Measurements from ENCODE around the gene RNASEL.
"Not testable (repeated sequence)": the region's sequence is repeated elsewhere in the genome, so short reads cannot be mapped to it uniquely, and the experiment has no call there.

RNASEL gene

GRCh38 chr1:182634306-182635072 is 45.4 kb upstream of the RNASEL start:
- H2AFZ ChIP-seq (ENCODE audit: low read length), result no peak overlapping the region
- H3F3A ChIP-seq (ENCODE audit: insufficient read depth, low read length), result no peaks in the 10 kb centered on the region
- peak overlapping the region; percentile 74 for H3K4me2 ChIP-seq (ENCODE audit: low read length)
- no peaks in the 10 kb centered on the region for H3K9me3 ChIP-seq (ENCODE audit: low read length)
- H4K20me1 ChIP-seq (ENCODE audit: insufficient read depth, low read length), result no peaks in the 10 kb centered on the region
- H3K79me2 ChIP-seq (ENCODE audit: insufficient read depth, low read length), result no peaks in the 10 kb centered on the region
- peaks cover 58% of the 10 kb centered on the region for H3K4me1 ChIP-seq (ENCODE audit: insufficient read depth, low read length, severe bottlenecking)
- H3K27me3 ChIP-seq (ENCODE audit: insufficient read depth, low read length), result no peaks in the 10 kb centered on the region
- H3K27ac ChIP-seq (ENCODE audit: low read depth, low read length, poor library complexity, severe bottlenecking), result peak overlapping the region; percentile 88
- TF ChIP-seq EZH2 (IDR thresholded peaks at IDR 0.05; ENCODE audit: borderline replicate concordance, low read length) (no peak), CTCF (IDR thresholded peaks at IDR 0.05; ENCODE audit: low read length) (no peak)
- peak overlapping the region; percentile 76 for H3K9ac ChIP-seq (ENCODE audit: low read length)
- no peaks in the 10 kb centered on the region for H3K9me2 ChIP-seq (ENCODE audit: low read depth, low read length)
- peak overlapping the region; percentile 56 for H3K4me3 ChIP-seq (ENCODE audit: low read depth, low read length, poor library complexity, severe bottlenecking)
- H3K36me3 ChIP-seq (ENCODE audit: insufficient read depth, low read length), result no peaks in the 10 kb centered on the region

- Histone ChIP-seq H2AFZ (ENCODE audit: low read length) (no peak overlapping the region), H3K27me3 (ENCODE audit: insufficient read depth, low read length) (no peaks in the 10 kb centered on the region), H3F3A (ENCODE audit: insufficient read depth, low read length) (no peaks in the 10 kb centered on the region), H3K79me2 (ENCODE audit: insufficient read depth, low read length) (no peaks in the 10 kb centered on the region), H3K9me2 (ENCODE audit: low read depth, low read length) (no peaks in the 10 kb centered on the region), H3K4me1 (ENCODE audit: insufficient read depth, low read length, severe bottlenecking) (peaks cover 65% of the 10 kb centered on the region), H4K20me1 (ENCODE audit: insufficient read depth, low read length) (no peaks in the 10 kb centered on the region), H3K9ac (ENCODE audit: low read length) (peak overlapping the region; percentile 76), H3K36me3 (ENCODE audit: insufficient read depth, low read length) (no peaks in the 10 kb centered on the region), H3K27ac (ENCODE audit: low read depth, low read length, poor library complexity, severe bottlenecking) (peak overlapping the region; percentile 88), H3K4me2 (ENCODE audit: low read length) (peak overlapping the region; percentile 74), H3K4me3 (ENCODE audit: low read depth, low read length, poor library complexity, severe bottlenecking) (peak overlapping the region; percentile 56), H3K9me3 (ENCODE audit: low read length) (no peaks in the 10 kb centered on the region)
- TF ChIP-seq EZH2 (IDR thresholded peaks at IDR 0.05; ENCODE audit: borderline replicate concordance, low read length) (no peak), CTCF (IDR thresholded peaks at IDR 0.05; ENCODE audit: low read length) (no peak)
Measured at GRCh38 chr1:182633657-182634281, 44.7 kb upstream of the RNASEL start.

- Histone ChIP-seq H3K4me1 (ENCODE audit: insufficient read depth, low read length, severe bottlenecking) (peaks cover 65% of the 10 kb centered on the region), H3F3A (ENCODE audit: insufficient read depth, low read length) (no peaks in the 10 kb centered on the region), H3K4me2 (ENCODE audit: low read length) (peak overlapping the region; percentile 74; the same call in 1 of the 2 replicates), H3K4me3 (ENCODE audit: low read depth, low read length, poor library complexity, severe bottlenecking) (no peak overlapping the region), H3K27ac (ENCODE audit: low read depth, low read length, poor library complexity, severe bottlenecking) (peak overlapping the region; percentile 88), H3K9ac (ENCODE audit: low read length) (peak overlapping the region; percentile 43; the same call in 1 of the 2 replicates), H3K27me3 (ENCODE audit: insufficient read depth, low read length) (no peaks in the 10 kb centered on the region), H3K9me3 (ENCODE audit: low read length) (no peaks in the 10 kb centered on the region), H3K9me2 (ENCODE audit: low read depth, low read length) (no peaks in the 10 kb centered on the region), H4K20me1 (ENCODE audit: insufficient read depth, low read length) (no peaks in the 10 kb centered on the region), H3K36me3 (ENCODE audit: insufficient read depth, low read length) (no peaks in the 10 kb centered on the region), H2AFZ (ENCODE audit: low read length) (no peak overlapping the region), H3K79me2 (ENCODE audit: insufficient read depth, low read length) (no peaks in the 10 kb centered on the region)
- TF ChIP-seq CTCF (IDR thresholded peaks at IDR 0.05; ENCODE audit: low read length) (no peak), EZH2 (IDR thresholded peaks at IDR 0.05; ENCODE audit: borderline replicate concordance, low read length) (no peak)
Measured at GRCh38 chr1:182633031-182633430, 44.0 kb upstream of the RNASEL start.

- not testable (repeated sequence) for H3K4me2 ChIP-seq (ENCODE audit: low read length); H3K9me2 ChIP-seq (ENCODE audit: low read depth, low read length); H3K9ac ChIP-seq (ENCODE audit: low read length); H3F3A ChIP-seq (ENCODE audit: insufficient read depth, low read length); H4K20me1 ChIP-seq (ENCODE audit: insufficient read depth, low read length); H3K36me3 ChIP-seq (ENCODE audit: insufficient read depth, low read length); H2AFZ ChIP-seq (ENCODE audit: low read length); H3K79me2 ChIP-seq (ENCODE audit: insufficient read depth, low read length); H3K9me3 ChIP-seq (ENCODE audit: low read length); H3K27me3 ChIP-seq (ENCODE audit: insufficient read depth, low read length); H3K4me3 ChIP-seq (ENCODE audit: low read depth, low read length, poor library complexity, severe bottlenecking)
- Histone ChIP-seq H3K27ac (ENCODE audit: low read depth, low read length, poor library complexity, severe bottlenecking) (peak overlapping the region; percentile 88), H3K4me1 (ENCODE audit: insufficient read depth, low read length, severe bottlenecking) (peaks cover 65% of the 10 kb centered on the region)
Measured at GRCh38 chr1:182632441-182632857, 43.4 kb upstream of the RNASEL start.

All from OCI-LY1 (cell line).